Measurements from ENCODE around the gene NEDD8. TPM values are rescaled to one million over a fixed set of nuclear protein-coding genes. Genes with fewer than 3 reads are reported as not detected.

Gene NEDD8
- total and polyA plus RNA-seq, 2 of the 4 experiments (the other 2 are of a cell fraction), result 167 to 375 TPM

GRCh38 chr14:24258548-24259265 is 26.5 kb upstream of the NEDD8 start (continued):
- no peak for TF ChIP-seq ELK1 (IDR thresholded peaks at IDR 0.05; ENCODE audit: borderline replicate concordance, low read depth, low read length)

GRCh38 chr14:24258119-24258518 is 26.0 kb upstream of the NEDD8 start:
- CTCF ChIA-PET, result no interaction called here
- dilution Hi-C loops (cut with HindIII; ENCODE audit: low sequenced_read_pairs, unreplicated experiment), result no loop called here
- no peak overlapping the region for H2BK15ac ChIP-seq (ENCODE audit: low read depth, low read length)

More at GRCh38 chr14:24258119-24258518, 26.0 kb upstream of the NEDD8 start:
- Histone ChIP-seq H3K4me1 (ENCODE audit: control insufficient read depth, insufficient read depth, low read length) (peaks cover 8% of the 10 kb centered on the region), H3K9ac (ENCODE audit: low read depth, low read length) (no peak overlapping the region), H3K79me1 (ENCODE audit: low read depth in 1 of 2, low read length in 2 of 2) (peaks cover 0 to 2% of the 10 kb centered on the region in 2 experiments; a peak in 1 of 4 replicates), H3K18ac (ENCODE audit: low read depth, low read length) (no peak overlapping the region), H3K4me3 (ENCODE audit: insufficient read depth, low read depth, low read length) (no peak overlapping the region), H4K91ac (ENCODE audit: insufficient read depth, low read depth, low read length) (no peak overlapping the region), H3K9me1 (ENCODE audit: insufficient read depth, low read length) (peaks cover 19% of the 10 kb centered on the region; the same call in 1 of the 2 replicates), H3K9me3 (ENCODE audit: control insufficient read depth, insufficient read depth, low read length) (no peaks in the 10 kb centered on the region), H3K36me3 (ENCODE audit: control insufficient read depth, insufficient read depth, low read length) (peaks cover 2% of the 10 kb centered on the region; the same call in 1 of the 2 replicates), H3K27ac (ENCODE audit: insufficient read depth, low read length) (no peak overlapping the region), H4K5ac (ENCODE audit: low read depth, low read length) (no peak overlapping the region), H2AK9ac (replicated peaks; ENCODE audit: low read depth, low read length, poor library complexity) (no peak overlapping the region), H2AFZ (replicated peaks; ENCODE audit: low read length, poor library complexity) (no peak overlapping the region), H2BK120ac (ENCODE audit: low read depth, low read length) (no peak overlapping the region), H2BK20ac (ENCODE audit: low read depth, low read length) (no peak overlapping the region), H3K4ac (ENCODE audit: low read depth, low read length) (no peak overlapping the region; the same call in 1 of the 2 replicates), H3K14ac (replicated peaks; ENCODE audit: low read depth, low read length) (no peak overlapping the region), H3K56ac (ENCODE audit: extremely low read depth, insufficient read depth, low read length) (no peak overlapping the region), H2AK5ac (ENCODE audit: low read depth, low read length) (no peak overlapping the region; the same call in 1 of the 2 replicates), H4K8ac (ENCODE audit: low read depth in 2 of 2, low read length in 2 of 2) (no peak overlapping the region), H2BK5ac (ENCODE audit: low read depth, low read length, poor library complexity, severe bottlenecking) (no peak overlapping the region), H3K23ac (ENCODE audit: low read depth, low read length) (no peak overlapping the region), H4K20me1 (ENCODE audit: insufficient read depth, low read length) (no peaks in the 10 kb centered on the region), H3K27me3 (ENCODE audit: control insufficient read depth, insufficient read depth, low read length) (no peaks in the 10 kb centered on the region), H3K4me2 (ENCODE audit: low read depth, low read length) (no peak overlapping the region)
- ATAC-seq (ENCODE audit: low read depth) (no peak), DNase-seq (no peak)
- in situ Hi-C loops (cut with MboI; ENCODE audit: low sequenced_read_pairs) (no loop called here), intact Hi-C loops (cut with micrococcal nuclease) (no loop called here)
- BruUV-seq (replicated peaks), result no TSS peak
- TF ChIP-seq MXI1 (IDR thresholded peaks at IDR 0.05; ENCODE audit: borderline replicate concordance, low read depth, low read length), result no peak
- WGBS, 2 experiments (ENCODE audit: extremely low coverage in 2 of 2, insufficient read length in 1 of 2), result no CpG with 5 or more reads among the region's 9 CpGs
- POLR2A ChIA-PET (ENCODE audit: unreplicated experiment), result no interaction called here

Measured in IMR-90 (cell line).